GM12801 (cell line): ENCODE data around the gene OSBPL7.

Source experiments
- CTCF ChIP-seq: IDR thresholded peaks from one replicate; pipeline ENCODE4 v1.5.1; 2011; ENCODE audit warnings: control low read depth; ENCODE audit not compliant: insufficient read length; ENCODE audit errors: extremely low read depth

Gene OSBPL7

GRCh38 chr17:47774987-47775580 is 46.5 kb downstream of the OSBPL7 start:
- TF ChIP-seq CTCF = no peak

- TF ChIP-seq CTCF = no peak
These were observed 47.3 kb downstream of the OSBPL7 start for GRCh38 chr17:47774331-47774730.

- no peak for TF ChIP-seq CTCF
These were observed 57.5 kb downstream of the OSBPL7 start for GRCh38 chr17:47763913-47764582.

GRCh38 chr17:47762728-47763127 is 58.9 kb downstream of the OSBPL7 start:
- no peak for TF ChIP-seq CTCF

GRCh38 chr17:47760409-47761140 is 61.0 kb downstream of the OSBPL7 start:
- TF ChIP-seq CTCF = no peak

GRCh38 chr17:47757386-47757785 is 64.2 kb downstream of the OSBPL7 start:
- no peak for TF ChIP-seq CTCF
